GM23338 (cell line): ENCODE results near the gene CFDP1. TPM values are rescaled to one million over a fixed set of nuclear protein-coding genes. Genes with fewer than 3 reads are reported as not detected.

Source experiments
- ATAC-seq: fragments of 200-7000 bp; cut with Tn5 transposase; 3 replicates; pipeline ENCODE4 v1.9.1; 2020
- DNase-seq: peaks from one replicate; pipeline ENCODE4 v3.0.0-alpha.2; 2015; ENCODE audit warnings: low spot score
- H2AFZ ChIP-seq: fragments of 200-600 bp; sonication (generic); 2 replicates; pipeline ENCODE4 v1.8.0; 2016; ENCODE audit warnings: antibody characterized with exemption, mild to moderate bottlenecking, moderate library complexity
- H3F3A ChIP-seq: fragments of 200-600 bp; sonication (generic); replicated peaks from 2 replicates; pipeline ENCODE4 v1.8.0; 2017; ENCODE audit warnings: antibody characterized with exemption, mixed run types, low read depth
- H3K27ac ChIP-seq: fragments of 200-600 bp; sonication (generic); 2 replicates; pipeline ENCODE4 v1.6.1; 2016; ENCODE audit warnings: low read depth
- H3K27me3 ChIP-seq: fragments of 200-600 bp; sonication (generic); 2 replicates; pipeline ENCODE4 v1.8.0; 2016; ENCODE audit warnings: mild to moderate bottlenecking, mixed run types, moderate library complexity; ENCODE audit not compliant: insufficient read depth
- H3K36me3 ChIP-seq: fragments of 200-600 bp; sonication (generic); 2 replicates; pipeline ENCODE4 v1.8.0; 2016; ENCODE audit warnings: mild to moderate bottlenecking; ENCODE audit not compliant: insufficient read depth
- H3K4me1 ChIP-seq: fragments of 200-600 bp; sonication (generic); 2 replicates; pipeline ENCODE4 v1.8.0; 2016; ENCODE audit warnings: mild to moderate bottlenecking, moderate library complexity; ENCODE audit not compliant: insufficient read depth
- H3K4me2 ChIP-seq: fragments of 200-600 bp; sonication (generic); 2 replicates; pipeline ENCODE4 v1.7.1; 2017; ENCODE audit warnings: mixed run types
- H3K4me3 ChIP-seq: fragments of 200-600 bp; sonication (generic); 2 replicates; pipeline ENCODE4 v1.6.1; 2016; ENCODE audit warnings: mixed run types
- H3K79me2 ChIP-seq: fragments of 200-600 bp; sonication (generic); replicated peaks from 2 replicates; pipeline ENCODE4 v1.8.0; 2017; ENCODE audit warnings: mild to moderate bottlenecking; ENCODE audit not compliant: insufficient read depth
- H3K9me2 ChIP-seq: fragments of 200-600 bp; sonication (generic); 2 replicates; pipeline ENCODE4 v1.8.0; 2017; ENCODE audit not compliant: insufficient read depth
- H4K20me1 ChIP-seq: fragments of 200-600 bp; sonication (generic); replicated peaks from 2 replicates; pipeline ENCODE4 v1.8.0; 2017; ENCODE audit warnings: mild to moderate bottlenecking; ENCODE audit not compliant: insufficient read depth
- H3K27ac Mint-ChIP-seq: 2 replicates; pipeline ENCODE4 v1.8.0; 2020; ENCODE audit warnings: inconsistent platforms, mild to moderate bottlenecking, moderate library complexity, mixed read lengths
- H3K27me3 Mint-ChIP-seq: 3 replicates; pipeline ENCODE4 v1.8.0; 2022; ENCODE audit warnings: low read depth, mild to moderate bottlenecking, moderate library complexity, mixed read lengths, inconsistent platforms; ENCODE audit not compliant: insufficient read depth, poor library complexity
- H3K36me3 Mint-ChIP-seq: 3 replicates; pipeline ENCODE4 v1.8.0; 2021; ENCODE audit warnings: low read depth, mild to moderate bottlenecking, inconsistent platforms, moderate library complexity, mixed read lengths
- H3K4me1 Mint-ChIP-seq: 3 replicates; pipeline ENCODE4 v1.8.0; 2020; ENCODE audit warnings: mild to moderate bottlenecking, inconsistent platforms, mixed read lengths
- H3K4me3 Mint-ChIP-seq: 3 replicates; pipeline ENCODE4 v1.8.0; 2021; ENCODE audit warnings: moderate library complexity, mild to moderate bottlenecking, inconsistent platforms, mixed read lengths
- H3K9me3 Mint-ChIP-seq: 3 replicates; pipeline ENCODE4 v1.8.0; 2020; ENCODE audit warnings: moderate library complexity, mild to moderate bottlenecking, inconsistent platforms, mixed read lengths
- EZH2phosphoT487 ChIP-seq: fragments of 200-600 bp; sonication (generic); IDR thresholded peaks from one replicate; pipeline ENCODE4 v1.8.1; 2018; ENCODE audit warnings: antibody characterized with exemption; ENCODE audit not compliant: unreplicated experiment
- NANOG ChIP-seq: IDR thresholded peaks from 2 replicates; pipeline ENCODE4 v1.6.1; 2016; ENCODE audit warnings: antibody characterized with exemption, borderline replicate concordance
- POLR2AphosphoS5 ChIP-seq: IDR thresholded peaks from 2 replicates; pipeline ENCODE4 v1.6.1; 2016; ENCODE audit warnings: antibody characterized with exemption, low read depth
- STAT1 ChIP-seq: IDR thresholded peaks from one replicate; pipeline ENCODE4 v1.6.1; 2016; ENCODE audit warnings: antibody characterized with exemption; ENCODE audit not compliant: unreplicated experiment
- ZNF114 ChIP-seq: fragments of 250-450 bp; sonication (Bioruptor Pico); IDR thresholded peaks from 2 replicates; pipeline ENCODE4 v1.5.0; 2020; ENCODE audit warnings: mild to moderate bottlenecking, moderate library complexity
- ZNF331 ChIP-seq: fragments of 250-450 bp; sonication (Bioruptor Pico); IDR thresholded peaks from 2 replicates; pipeline ENCODE4 v1.5.0; 2020; ENCODE audit warnings: low read depth, mild to moderate bottlenecking, moderate library complexity
- polyA plus RNA-seq: library from polyadenylated mRNA; unstranded; fragments of >200 nt; fragmentation: Nextera tagmentation; extraction: Ambion mirVana; gene quantifications from 2 replicates; pipeline ENCODE4 v1.2.1, GENCODE V29; 2016
- total RNA-seq: library from RNA; depleted of rRNA; stranded (reverse); fragments of >200 nt; shearing (Covaris generic); gene quantifications from 2 replicates; pipeline ENCODE4 v1.2.3, GENCODE V29; 2014
- TF ChIP-seq, protein P1 (sequence below): IDR thresholded peaks from 2 replicates; pipeline ENCODE4 v1.6.1; 2016; ENCODE audit warnings: antibody characterized with exemption
- TF ChIP-seq, protein P2 (sequence below): fragments of 250-450 bp; sonication (Bioruptor Pico); IDR thresholded peaks from 2 replicates; pipeline ENCODE4 v1.5.0; 2020; ENCODE audit warnings: mild to moderate bottlenecking, moderate library complexity

The CFDP1 gene
- total and polyA plus RNA-seq, 2 experiments from 2014 or later, result 89.9 to 224 TPM

DNA sequence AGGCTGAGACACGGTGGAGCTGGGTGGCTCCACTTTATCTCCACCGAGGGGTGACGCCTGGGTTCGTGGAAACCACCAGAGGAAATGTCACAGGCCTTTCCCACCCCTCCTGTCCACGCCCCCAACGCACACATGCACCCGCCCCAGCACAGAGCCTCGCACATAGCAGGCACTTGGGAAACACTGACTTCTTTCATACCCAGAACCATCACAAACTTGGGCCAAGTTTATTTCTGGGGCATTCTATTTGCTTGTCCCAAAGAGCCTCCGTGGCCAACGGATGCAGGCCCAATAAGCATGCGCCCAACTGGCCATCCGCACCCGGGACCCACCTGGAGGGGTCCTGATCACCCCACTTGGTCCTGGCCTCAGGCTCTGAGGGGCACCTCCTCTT, 185.2 kb downstream of the CFDP1 start:
- peak overlapping the region; percentile 98; the same call in 1 of the 2 replicates for H3K4me2 ChIP-seq
- peaks cover 18% of the 10 kb centered on the region for H3F3A ChIP-seq
- Mint-ChIP-seq H3K4me3 (peak overlapping the region; percentile 35; the same call in 1 of the 3 replicates), H3K9me3 (no peaks in the 10 kb centered on the region), H3K27me3 (peaks cover 44% of the 10 kb centered on the region), H3K4me1 (peaks cover 75% of the 10 kb centered on the region), H3K36me3 (peaks cover 5% of the 10 kb centered on the region), H3K27ac (peak overlapping the region; percentile 86)
- no peak for DNase-seq
- H3K27ac ChIP-seq, result peak overlapping the region; percentile 93
- H3K4me3 ChIP-seq, result no peak overlapping the region
- ATAC-seq, result no peak
- peaks cover 56% of the 10 kb centered on the region for H4K20me1 ChIP-seq
- no peaks in the 10 kb centered on the region for H3K9me2 ChIP-seq
- TF ChIP-seq, protein P1, sequence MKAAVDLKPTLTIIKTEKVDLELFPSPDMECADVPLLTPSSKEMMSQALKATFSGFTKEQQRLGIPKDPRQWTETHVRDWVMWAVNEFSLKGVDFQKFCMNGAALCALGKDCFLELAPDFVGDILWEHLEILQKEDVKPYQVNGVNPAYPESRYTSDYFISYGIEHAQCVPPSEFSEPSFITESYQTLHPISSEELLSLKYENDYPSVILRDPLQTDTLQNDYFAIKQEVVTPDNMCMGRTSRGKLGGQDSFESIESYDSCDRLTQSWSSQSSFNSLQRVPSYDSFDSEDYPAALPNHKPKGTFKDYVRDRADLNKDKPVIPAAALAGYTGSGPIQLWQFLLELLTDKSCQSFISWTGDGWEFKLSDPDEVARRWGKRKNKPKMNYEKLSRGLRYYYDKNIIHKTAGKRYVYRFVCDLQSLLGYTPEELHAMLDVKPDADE, result no peak
- no peak for TF ChIP-seq STAT1
- no peak for TF ChIP-seq ZNF114
- no peak for TF ChIP-seq NANOG
- TF ChIP-seq, protein P2, sequence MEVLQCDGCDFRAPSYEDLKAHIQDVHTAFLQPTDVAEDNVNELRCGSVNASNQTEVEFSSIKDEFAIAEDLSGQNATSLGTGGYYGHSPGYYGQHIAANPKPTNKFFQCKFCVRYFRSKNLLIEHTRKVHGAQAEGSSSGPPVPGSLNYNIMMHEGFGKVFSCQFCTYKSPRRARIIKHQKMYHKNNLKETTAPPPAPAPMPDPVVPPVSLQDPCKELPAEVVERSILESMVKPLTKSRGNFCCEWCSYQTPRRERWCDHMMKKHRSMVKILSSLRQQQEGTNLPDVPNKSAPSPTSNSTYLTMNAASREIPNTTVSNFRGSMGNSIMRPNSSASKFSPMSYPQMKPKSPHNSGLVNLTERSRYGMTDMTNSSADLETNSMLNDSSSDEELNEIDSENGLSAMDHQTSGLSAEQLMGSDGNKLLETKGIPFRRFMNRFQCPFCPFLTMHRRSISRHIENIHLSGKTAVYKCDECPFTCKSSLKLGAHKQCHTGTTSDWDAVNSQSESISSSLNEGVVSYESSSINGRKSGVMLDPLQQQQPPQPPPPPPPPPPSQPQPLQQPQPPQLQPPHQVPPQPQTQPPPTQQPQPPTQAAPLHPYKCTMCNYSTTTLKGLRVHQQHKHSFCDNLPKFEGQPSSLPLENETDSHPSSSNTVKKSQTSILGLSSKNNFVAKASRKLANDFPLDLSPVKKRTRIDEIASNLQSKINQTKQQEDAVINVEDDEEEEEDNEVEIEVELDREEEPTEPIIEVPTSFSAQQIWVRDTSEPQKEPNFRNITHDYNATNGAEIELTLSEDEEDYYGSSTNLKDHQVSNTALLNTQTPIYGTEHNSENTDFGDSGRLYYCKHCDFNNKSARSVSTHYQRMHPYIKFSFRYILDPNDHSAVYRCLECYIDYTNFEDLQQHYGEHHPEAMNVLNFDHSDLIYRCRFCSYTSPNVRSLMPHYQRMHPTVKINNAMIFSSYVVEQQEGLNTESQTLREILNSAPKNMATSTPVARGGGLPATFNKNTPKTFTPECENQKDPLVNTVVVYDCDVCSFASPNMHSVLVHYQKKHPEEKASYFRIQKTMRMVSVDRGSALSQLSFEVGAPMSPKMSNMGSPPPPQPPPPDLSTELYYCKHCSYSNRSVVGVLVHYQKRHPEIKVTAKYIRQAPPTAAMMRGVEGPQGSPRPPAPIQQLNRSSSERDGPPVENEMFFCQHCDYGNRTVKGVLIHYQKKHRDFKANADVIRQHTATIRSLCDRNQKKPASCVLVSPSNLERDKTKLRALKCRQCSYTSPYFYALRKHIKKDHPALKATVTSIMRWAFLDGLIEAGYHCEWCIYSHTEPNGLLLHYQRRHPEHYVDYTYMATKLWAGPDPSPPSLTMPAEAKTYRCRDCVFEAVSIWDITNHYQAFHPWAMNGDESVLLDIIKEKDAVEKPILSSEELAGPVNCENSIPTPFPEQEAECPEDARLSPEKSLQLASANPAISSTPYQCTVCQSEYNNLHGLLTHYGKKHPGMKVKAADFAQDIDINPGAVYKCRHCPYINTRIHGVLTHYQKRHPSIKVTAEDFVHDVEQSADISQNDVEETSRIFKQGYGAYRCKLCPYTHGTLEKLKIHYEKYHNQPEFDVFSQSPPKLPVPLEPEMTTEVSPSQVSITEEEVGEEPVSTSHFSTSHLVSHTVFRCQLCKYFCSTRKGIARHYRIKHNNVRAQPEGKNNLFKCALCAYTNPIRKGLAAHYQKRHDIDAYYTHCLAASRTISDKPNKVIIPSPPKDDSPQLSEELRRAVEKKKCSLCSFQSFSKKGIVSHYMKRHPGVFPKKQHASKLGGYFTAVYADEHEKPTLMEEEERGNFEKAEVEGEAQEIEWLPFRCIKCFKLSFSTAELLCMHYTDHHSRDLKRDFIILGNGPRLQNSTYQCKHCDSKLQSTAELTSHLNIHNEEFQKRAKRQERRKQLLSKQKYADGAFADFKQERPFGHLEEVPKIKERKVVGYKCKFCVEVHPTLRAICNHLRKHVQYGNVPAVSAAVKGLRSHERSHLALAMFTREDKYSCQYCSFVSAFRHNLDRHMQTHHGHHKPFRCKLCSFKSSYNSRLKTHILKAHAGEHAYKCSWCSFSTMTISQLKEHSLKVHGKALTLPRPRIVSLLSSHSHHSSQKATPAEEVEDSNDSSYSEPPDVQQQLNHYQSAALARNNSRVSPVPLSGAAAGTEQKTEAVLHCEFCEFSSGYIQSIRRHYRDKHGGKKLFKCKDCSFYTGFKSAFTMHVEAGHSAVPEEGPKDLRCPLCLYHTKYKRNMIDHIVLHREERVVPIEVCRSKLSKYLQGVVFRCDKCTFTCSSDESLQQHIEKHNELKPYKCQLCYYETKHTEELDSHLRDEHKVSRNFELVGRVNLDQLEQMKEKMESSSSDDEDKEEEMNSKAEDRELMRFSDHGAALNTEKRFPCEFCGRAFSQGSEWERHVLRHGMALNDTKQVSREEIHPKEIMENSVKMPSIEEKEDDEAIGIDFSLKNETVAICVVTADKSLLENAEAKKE (CRISPR knock-in tag), result no peak
- peaks cover 91% of the 10 kb centered on the region for H3K79me2 ChIP-seq
- peaks cover 62% of the 10 kb centered on the region for H3K4me1 ChIP-seq
- no peak overlapping the region for H2AFZ ChIP-seq
- H3K27me3 ChIP-seq, result no peaks in the 10 kb centered on the region
- no peaks in the 10 kb centered on the region for H3K36me3 ChIP-seq

DNA sequence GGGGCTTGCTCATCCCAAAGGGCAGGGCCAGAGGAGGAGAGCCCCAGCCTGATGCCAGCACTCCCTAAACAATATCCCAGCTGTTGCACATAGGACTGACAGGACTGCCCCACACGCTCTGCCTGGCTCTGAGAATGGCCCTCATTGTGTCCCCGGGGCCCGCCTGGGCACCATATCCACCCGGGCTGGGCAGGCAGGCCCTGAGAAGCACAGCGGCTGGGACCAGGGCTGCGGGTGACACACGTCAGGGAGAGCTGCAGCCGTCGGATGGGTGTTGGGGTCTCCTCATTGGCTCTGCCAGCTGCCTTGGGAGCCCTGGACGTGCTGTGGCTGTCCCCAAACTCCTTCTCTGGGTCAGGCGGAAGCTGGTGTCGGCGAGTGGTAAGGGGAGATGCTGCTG, 186.1 kb downstream of the CFDP1 start:
- Histone ChIP-seq H3K79me2 (peaks cover 90% of the 10 kb centered on the region), H3F3A (peaks cover 10% of the 10 kb centered on the region), H4K20me1 (peaks cover 60% of the 10 kb centered on the region), H3K27me3 (no peaks in the 10 kb centered on the region), H3K9me2 (no peaks in the 10 kb centered on the region), H3K4me3 (no peak overlapping the region), H3K4me2 (no peak overlapping the region; the same call in 1 of the 2 replicates), H3K27ac (peak overlapping the region; percentile 93), H3K36me3 (no peaks in the 10 kb centered on the region), H2AFZ (no peak overlapping the region), H3K4me1 (peaks cover 53% of the 10 kb centered on the region)
- H3K36me3 Mint-ChIP-seq, result peaks cover 14% of the 10 kb centered on the region
- DNase-seq (no peak), ATAC-seq (no peak)
- H3K4me3 Mint-ChIP-seq, result no peak overlapping the region
- no peaks in the 10 kb centered on the region; the same call in 1 of the 3 replicates for H3K9me3 Mint-ChIP-seq
- peaks cover 46% of the 10 kb centered on the region for H3K27me3 Mint-ChIP-seq
- H3K4me1 Mint-ChIP-seq, result peaks cover 68% of the 10 kb centered on the region
- H3K27ac Mint-ChIP-seq, result peak overlapping the region; percentile 85
- TF ChIP-seq STAT1 (no peak), ZNF331 (CRISPR knock-in tag) (no peak), EZH2phosphoT487 (no peak), ZNF114 (no peak), POLR2AphosphoS5 (no peak)
- TF ChIP-seq, protein P1, result no peak
